ENCODE data around the gene DEFB131B. TPM values are rescaled to one million over a fixed set of nuclear protein-coding genes. Genes with fewer than 3 reads are reported as not detected.

The DEFB131B gene
- total RNA-seq, 1 experiment from 2014 or later, result not detected

GRCh38 chr11:71933141-71933933 lies 55.1 kb downstream of the DEFB131B start:
- Histone ChIP-seq H3K4me3 (ENCODE audit: low read depth, low read length) (no peak overlapping the region), H3K4me1 (peaks cover 9% of the 10 kb centered on the region), H3K9me3 (no peaks in the 10 kb centered on the region), H3K36me3 (ENCODE audit: control insufficient read depth, insufficient read depth, low read length) (no peaks in the 10 kb centered on the region), H3K27me3 (replicated peaks; ENCODE audit: control insufficient read depth, insufficient read depth, low read length) (no peaks in the 10 kb centered on the region)
- ChIA-PET POLR2A (no interaction called here), CTCF (interaction anchor here (1.5 kb wide), 1 partner anchor 10 kb away, joined by 4 read pairs; no protein-coding TSS in a partner anchor)
- H3K4me3 Mint-ChIP-seq (ENCODE audit: unreplicated experiment), result no peak overlapping the region
- BruUV-seq (replicated peaks), result no TSS peak
- peaks cover 23% of the 10 kb centered on the region for H3K36me3 Mint-ChIP-seq (ENCODE audit: insufficient read depth, unreplicated experiment)
- TF ChIP-seq CTCF (IDR thresholded peaks at IDR 0.05; ENCODE audit: insufficient read depth in 1 of 2, low read depth in 1 of 2, low read length in 1 of 2, severe bottlenecking in 1 of 2, unreplicated experiment in 1 of 2), result no peak
- H3K27me3 Mint-ChIP-seq (ENCODE audit: insufficient read depth, unreplicated experiment), result no peaks in the 10 kb centered on the region
- intact Hi-C loops (cut with micrococcal nuclease; ENCODE audit: unreplicated experiment), result no loop called here
- no peaks in the 10 kb centered on the region for H3K9me3 Mint-ChIP-seq (ENCODE audit: unreplicated experiment)
- peaks cover 19% of the 10 kb centered on the region for H3K4me1 Mint-ChIP-seq (ENCODE audit: low read depth, unreplicated experiment)
- no peak overlapping the region for H3K27ac Mint-ChIP-seq (ENCODE audit: unreplicated experiment)
- no peak for DNase-seq

Other genes with a start within 250 kb of the DEFB131B start
- not detected in 2 replicates for gene DEFB108B, start 45.3 kb upstream of the DEFB131B start, total RNA-seq (2022)
- 25.5 and 32.1 TPM in 2 replicates for gene XNDC1N, start 50.1 kb downstream of the DEFB131B start, total RNA-seq (2022)
- gene RNF121, start 50.6 kb downstream of the DEFB131B start, total RNA-seq (2022), result 146 and 153 TPM in 2 replicates
- gene IL18BP, start 120.5 kb downstream of the DEFB131B start, total RNA-seq (2022), result 34.7 and 37.7 TPM in 2 replicates
- gene NUMA1, start 202.1 kb downstream of the DEFB131B start, total RNA-seq (2022), result 182 and 190 TPM in 2 replicates
- 13.7 and 13.8 TPM in 2 replicates for gene LRRC51, start 202.4 kb downstream of the DEFB131B start, total RNA-seq (2022)
- gene LAMTOR1, start 224.8 kb downstream of the DEFB131B start, total RNA-seq (2022), result 158 and 170 TPM in 2 replicates
- gene TOMT, start 227.5 kb downstream of the DEFB131B start, total RNA-seq (2022), result not detected in 2 replicates
- gene ANAPC15, start 234.2 kb downstream of the DEFB131B start, total RNA-seq (2022), result 98.6 and 105 TPM in 2 replicates